GM08714 (cell line): ENCODE measurements around the gene MON2.
"Not testable (repeated sequence)": the region's sequence is repeated elsewhere in the genome, so short reads cannot be mapped to it uniquely, and the experiment has no call there.

Experiments
- H3K4me3 ChIP-seq: fragments of 200-500 bp; sonication (Bioruptor generic); 2 replicates; pipeline ENCODE4 v1.5.1; 2014; ENCODE audit warnings: mild to moderate bottlenecking, low read length, inconsistent platforms
- ZNF274 ChIP-seq: IDR thresholded peaks from 2 replicates; pipeline ENCODE4 v1.6.1; 2012; ENCODE audit warnings: mild to moderate bottlenecking, low read depth, low read length

Gene MON2

GRCh38 chr12:62466594-62467491 is at the start of gene MON2:
MON2 (plus strand) TSS chr12:62466826; CDS start chr12:62467208, 382 bp downstream.
- H3K4me3 ChIP-seq = peak within 1 kb of the TSS; percentile 97
- no peak for TF ChIP-seq ZNF274

GRCh38 chr12:62426089-62426488 is 40.5 kb upstream of the MON2 start:
- H3K4me3 ChIP-seq = no peak overlapping the region
- TF ChIP-seq ZNF274 = no peak

- no peak overlapping the region for H3K4me3 ChIP-seq
- no peak for TF ChIP-seq ZNF274
These were observed 37.2 kb upstream of the MON2 start for GRCh38 chr12:62429457-62429856.

- TF ChIP-seq ZNF274 = no peak
- peak overlapping the region; percentile 51; the same call in 1 of the 2 replicates for H3K4me3 ChIP-seq
These were observed 31.9 kb upstream of the MON2 start for GRCh38 chr12:62434494-62435302.

- H3K4me3 ChIP-seq = peak overlapping the region; percentile 51; the same call in 1 of the 2 replicates
- no peak for TF ChIP-seq ZNF274
These were observed 31.1 kb upstream of the MON2 start for GRCh38 chr12:62435303-62436163.

- no peak overlapping the region; the same call in 1 of the 2 replicates for H3K4me3 ChIP-seq
- no peak for TF ChIP-seq ZNF274
These were observed 30.5 kb upstream of the MON2 start for GRCh38 chr12:62436164-62436503.

GRCh38 chr12:62438098-62438692 is 28.4 kb upstream of the MON2 start:
- TF ChIP-seq ZNF274 = no peak

GRCh38 chr12:62446754-62447452 is 19.7 kb upstream of the MON2 start:
- TF ChIP-seq ZNF274 = no peak
- no peak overlapping the region for H3K4me3 ChIP-seq

More at GRCh38 chr12:62438098-62438692, 28.4 kb upstream of the MON2 start:
- H3K4me3 ChIP-seq = no peak overlapping the region

- no peak for TF ChIP-seq ZNF274
- no peak overlapping the region for H3K4me3 ChIP-seq
These were observed 18.2 kb upstream of the MON2 start for GRCh38 chr12:62448436-62448835.

- H3K4me3 ChIP-seq = not testable (repeated sequence)
These were observed 11.2 kb upstream of the MON2 start for GRCh38 chr12:62455429-62455828.

GRCh38 chr12:62458626-62459025 is 8.0 kb upstream of the MON2 start:
- TF ChIP-seq ZNF274 = no peak
- no peak overlapping the region for H3K4me3 ChIP-seq

GRCh38 chr12:62459976-62460375 is 6.7 kb upstream of the MON2 start:
- no peak for TF ChIP-seq ZNF274
- H3K4me3 ChIP-seq = no peak overlapping the region

GRCh38 chr12:62461171-62461837 is 5.3 kb upstream of the MON2 start:
- not testable (repeated sequence) for H3K4me3 ChIP-seq

- not testable (repeated sequence) for H3K4me3 ChIP-seq
These were observed 3.4 kb upstream of the MON2 start for GRCh38 chr12:62463252-62463651.
